Activated B cell treated with CpG ODN at 0.5 μM for 24 hours (primary cell): ENCODE data around the gene PDXK. TPM values are rescaled to one million over a fixed set of nuclear protein-coding genes. Genes with fewer than 3 reads are reported as not detected.
"Not testable (repeated sequence)": the region's sequence is repeated elsewhere in the genome, so short reads cannot be mapped to it uniquely, and the experiment has no call there.

Experiments
- ATAC-seq: fragments of 200-7000 bp; cut with Tn5 transposase; one replicate; pipeline ENCODE4 v1.10.0; 2021; ENCODE audit warnings: low read depth, mild to moderate bottlenecking, moderate library complexity
- CTCF ChIA-PET: fragments of 350-600 bp; sonication (Branson Sonifier 250); formaldehyde crosslinking; loops from one replicate; lab custom pipeline; 2021; ENCODE audit warnings: antibody characterized with exemption; lab: Charles Lee
- POLR2A ChIA-PET: fragments of 350-600 bp; sonication (Branson Sonifier 250); formaldehyde crosslinking; loops from one replicate; lab custom pipeline; 2021; ENCODE audit warnings: antibody characterized with exemption; lab: Charles Lee
- DNase-seq: peaks from one replicate; pipeline ENCODE4 v3.0.0; 2022
- H3K27ac Mint-ChIP-seq: one replicate; pipeline ENCODE4 v1.8.0; 2020; ENCODE audit warnings: mixed read lengths
- H3K27me3 Mint-ChIP-seq: one replicate; pipeline ENCODE4 v1.8.0; 2021; ENCODE audit warnings: mixed read lengths
- H3K36me3 Mint-ChIP-seq: one replicate; pipeline ENCODE4 v1.8.0; 2021; ENCODE audit warnings: low read depth, mixed read lengths
- H3K4me1 Mint-ChIP-seq: one replicate; pipeline ENCODE4 v1.8.0; 2021; ENCODE audit warnings: mixed read lengths
- H3K4me3 Mint-ChIP-seq: one replicate; pipeline ENCODE4 v1.8.0; 2020; ENCODE audit warnings: mild to moderate bottlenecking, mixed read lengths
- H3K9me3 Mint-ChIP-seq: one replicate; pipeline ENCODE4 v1.8.0; 2020; ENCODE audit warnings: mixed read lengths
- CTCF ChIP-seq: fragments of 200-600 bp; IDR thresholded peaks from one replicate; pipeline ENCODE4 v1.8.0; 2022; ENCODE audit warnings: antibody characterized with exemption, mild to moderate bottlenecking
- intact Hi-C: fragments of 100-400 bp; cut with micrococcal nuclease; formaldehyde crosslinking; loops from one replicate; pipeline ENCODE4 v1.15.1; 2024
- total RNA-seq: library from RNA; stranded (reverse); gene quantifications from 2 replicates; pipeline ENCODE4 v1.2.3, GENCODE V29; 2022

The PDXK gene
- total RNA-seq, 1 donor from 2014 or later, result 54.2 TPM

GRCh38 chr21:43712268-43712942, 6.5 kb upstream of the PDXK start:
- H3K4me3 Mint-ChIP-seq, result no peak overlapping the region
- intact Hi-C loops, result loop anchor here (10.0 kb wide), 2 partner anchors 738 to 1222 kb away; partner anchors contain the start of gene PKNOX1
- H3K27me3 Mint-ChIP-seq, result peaks cover 21% of the 10 kb centered on the region
- peaks cover 3% of the 10 kb centered on the region for H3K9me3 Mint-ChIP-seq
- no peak overlapping the region for H3K27ac Mint-ChIP-seq
- no peak for DNase-seq
- ChIA-PET CTCF (no interaction called here), POLR2A (no interaction called here)
- no peak for TF ChIP-seq CTCF
- peaks cover 21% of the 10 kb centered on the region for H3K4me1 Mint-ChIP-seq
- no peak for ATAC-seq
- no peaks in the 10 kb centered on the region for H3K36me3 Mint-ChIP-seq

GRCh38 chr21:43713123-43713522, 5.8 kb upstream of the PDXK start:
- peaks cover 26% of the 10 kb centered on the region for H3K4me1 Mint-ChIP-seq
- POLR2A ChIA-PET, H3K27ac Mint-ChIP-seq, CTCF ChIA-PET, H3K9me3 Mint-ChIP-seq, DNase-seq, H3K36me3 Mint-ChIP-seq, ATAC-seq, H3K4me3 Mint-ChIP-seq: not testable (repeated sequence)
- intact Hi-C loops, result loop anchor here (10.0 kb wide), 2 partner anchors 738 to 1222 kb away; partner anchors contain the start of gene PKNOX1
- peaks cover 21% of the 10 kb centered on the region for H3K27me3 Mint-ChIP-seq

- H3K4me3 Mint-ChIP-seq, result peak overlapping the region; percentile 71
- DNase-seq, result peak; percentile 46
- peak; percentile 43 for ATAC-seq
- H3K36me3 Mint-ChIP-seq, result peaks cover 2% of the 10 kb centered on the region
- ChIA-PET POLR2A (interaction anchor here (0.5 to 2.5 kb wide), 9 partner anchors 8 to 741 kb away, joined by 3 to 14 read pairs (median 3); partner anchors contain the start of genes HSF2BP and RRP1B), CTCF (interaction anchor here (1.4 kb wide), 1 partner anchor 11 kb away, joined by 5 read pairs; no protein-coding TSS in a partner anchor)
- peaks cover 12% of the 10 kb centered on the region for H3K27me3 Mint-ChIP-seq
- peak overlapping the region; percentile 83 for H3K27ac Mint-ChIP-seq
- no peak for TF ChIP-seq CTCF
- H3K4me1 Mint-ChIP-seq, result peaks cover 43% of the 10 kb centered on the region
- intact Hi-C loops, result loop anchor here (1.0 to 10.0 kb wide), 3 partner anchors 28 to 1218 kb away; partner anchors contain the start of gene PKNOX1
- H3K9me3 Mint-ChIP-seq, result no peaks in the 10 kb centered on the region
Observed at GRCh38 chr21:43716376-43717165, 2.4 kb upstream of the PDXK start.

- H3K27me3 Mint-ChIP-seq, result peaks cover 7% of the 10 kb centered on the region
- no peaks in the 10 kb centered on the region for H3K9me3 Mint-ChIP-seq
- ATAC-seq (no peak), DNase-seq (no peak)
- H3K36me3 Mint-ChIP-seq, result peaks cover 2% of the 10 kb centered on the region
- peak overlapping the region; percentile 80 for H3K4me3 Mint-ChIP-seq
- peaks cover 50% of the 10 kb centered on the region for H3K4me1 Mint-ChIP-seq
- peak overlapping the region; percentile 83 for H3K27ac Mint-ChIP-seq
- no peak for TF ChIP-seq CTCF
- ChIA-PET CTCF (interaction anchor here (1.4 kb wide), 1 partner anchor 11 kb away, joined by 5 read pairs; no protein-coding TSS in a partner anchor), POLR2A (interaction anchor here (0.5 to 2.5 kb wide), 10 partner anchors 8 to 740 kb away, joined by 3 to 14 read pairs (median 3); partner anchors contain the start of genes HSF2BP, RRP1 and RRP1B)
- intact Hi-C loops, result loop anchor here (10.0 kb wide), 2 partner anchors 743 to 1217 kb away; partner anchors contain the start of gene PKNOX1
Observed at GRCh38 chr21:43717166-43717853, 1.6 kb upstream of the PDXK start.
